GM03348 (cell line): ENCODE measurements around the gene PRSS38.
A peak's percentile ranks its signal among the peaks of the same experiment; 100 is the strongest.

Experiments
- DNase-seq: peaks from one replicate; pipeline ENCODE4 v3.0.0; 2012; ENCODE audit warnings: low spot score

Gene PRSS38

GRCh38 chr1:227793079-227793947, 22.2 kb upstream of the PRSS38 start:
- no peak for DNase-seq

GRCh38 chr1:227793948-227794816, 21.3 kb upstream of the PRSS38 start:
- peak; percentile 95 for DNase-seq

- no peak for DNase-seq
Observed at GRCh38 chr1:227794817-227795192, 20.7 kb upstream of the PRSS38 start.

GRCh38 chr1:227795732-227796131, 19.7 kb upstream of the PRSS38 start:
- no peak for DNase-seq

GRCh38 chr1:227796359-227796915, 19.0 kb upstream of the PRSS38 start:
- DNase-seq: no peak

GRCh38 chr1:227797144-227797543, 18.3 kb upstream of the PRSS38 start:
- no peak for DNase-seq

- no peak for DNase-seq
Observed at GRCh38 chr1:227797625-227798024, 17.9 kb upstream of the PRSS38 start.

GRCh38 chr1:227798078-227798802, 17.2 kb upstream of the PRSS38 start:
- no peak for DNase-seq

- no peak for DNase-seq
Observed at GRCh38 chr1:227799756-227800155, 15.7 kb upstream of the PRSS38 start.

- no peak for DNase-seq
Observed at GRCh38 chr1:227803933-227804332, 11.5 kb upstream of the PRSS38 start.

- peak; percentile 79 for DNase-seq
Observed at GRCh38 chr1:227805606-227806197, 9.8 kb upstream of the PRSS38 start.

- DNase-seq: no peak
Observed at GRCh38 chr1:227808566-227808965, 6.9 kb upstream of the PRSS38 start.

GRCh38 chr1:227809026-227809425, 6.4 kb upstream of the PRSS38 start:
- no peak for DNase-seq

GRCh38 chr1:227813962-227814361, 1.5 kb upstream of the PRSS38 start:
- no peak for DNase-seq

GRCh38 chr1:227816750-227817446, 1.4 kb downstream of the PRSS38 start:
- no peak for DNase-seq

- no peak for DNase-seq
Observed at GRCh38 chr1:227823537-227823936, 8.1 kb downstream of the PRSS38 start.

GRCh38 chr1:227824204-227824603, 8.7 kb downstream of the PRSS38 start:
- DNase-seq: no peak

GRCh38 chr1:227828786-227829185, 13.3 kb downstream of the PRSS38 start:
- DNase-seq: no peak

GRCh38 chr1:227838181-227838580, 22.7 kb downstream of the PRSS38 start:
- no peak for DNase-seq

GRCh38 chr1:227841096-227841495, 25.6 kb downstream of the PRSS38 start:
- no peak for DNase-seq
